Progenitor cell of endocrine pancreas (in vitro differentiated cells): Measurements from ENCODE around the gene HLCS. TPM values are rescaled to one million over a fixed set of nuclear protein-coding genes. Genes with fewer than 3 reads are reported as not detected.

Source experiments
- DNase-seq: peaks from one replicate; pipeline ENCODE4 v3.0.0; 2021; ENCODE audit warnings: low spot score; ENCODE audit not compliant: unreplicated experiment
- H3K27ac Mint-ChIP-seq: 2 replicates; pipeline ENCODE4 v1.8.0; 2021; ENCODE audit warnings: mild to moderate bottlenecking, moderate library complexity, mixed read lengths
- H3K27me3 Mint-ChIP-seq: 2 replicates; pipeline ENCODE4 v1.8.0; 2021; ENCODE audit warnings: mixed read lengths
- H3K36me3 Mint-ChIP-seq: 2 replicates; pipeline ENCODE4 v1.8.0; 2022; ENCODE audit warnings: mixed read lengths; ENCODE audit not compliant: insufficient read depth
- H3K4me1 Mint-ChIP-seq: 2 replicates; pipeline ENCODE4 v1.8.0; 2021; ENCODE audit warnings: low read depth, mixed read lengths
- H3K4me3 Mint-ChIP-seq: 2 replicates; pipeline ENCODE4 v1.8.0; 2021; ENCODE audit warnings: low read depth, mild to moderate bottlenecking, moderate library complexity, mixed read lengths
- H3K9me3 Mint-ChIP-seq: 2 replicates; pipeline ENCODE4 v1.8.0; 2021; ENCODE audit warnings: low read depth, mixed read lengths
- total RNA-seq: library from RNA; stranded (reverse); gene quantifications from 2 replicates; pipeline ENCODE4 v1.2.1, GENCODE V29; 2021
- TF ChIP-seq, protein P1 (sequence below): fragments of 200-600 bp; sonication (generic); IDR thresholded peaks from one replicate; pipeline ENCODE4 v1.5.0; 2021; ENCODE audit warnings: antibody characterized with exemption, mild to moderate bottlenecking; ENCODE audit not compliant: unreplicated experiment

The HLCS gene
- total RNA-seq, 1 donor from 2014 or later: 34.3 TPM

DNA sequence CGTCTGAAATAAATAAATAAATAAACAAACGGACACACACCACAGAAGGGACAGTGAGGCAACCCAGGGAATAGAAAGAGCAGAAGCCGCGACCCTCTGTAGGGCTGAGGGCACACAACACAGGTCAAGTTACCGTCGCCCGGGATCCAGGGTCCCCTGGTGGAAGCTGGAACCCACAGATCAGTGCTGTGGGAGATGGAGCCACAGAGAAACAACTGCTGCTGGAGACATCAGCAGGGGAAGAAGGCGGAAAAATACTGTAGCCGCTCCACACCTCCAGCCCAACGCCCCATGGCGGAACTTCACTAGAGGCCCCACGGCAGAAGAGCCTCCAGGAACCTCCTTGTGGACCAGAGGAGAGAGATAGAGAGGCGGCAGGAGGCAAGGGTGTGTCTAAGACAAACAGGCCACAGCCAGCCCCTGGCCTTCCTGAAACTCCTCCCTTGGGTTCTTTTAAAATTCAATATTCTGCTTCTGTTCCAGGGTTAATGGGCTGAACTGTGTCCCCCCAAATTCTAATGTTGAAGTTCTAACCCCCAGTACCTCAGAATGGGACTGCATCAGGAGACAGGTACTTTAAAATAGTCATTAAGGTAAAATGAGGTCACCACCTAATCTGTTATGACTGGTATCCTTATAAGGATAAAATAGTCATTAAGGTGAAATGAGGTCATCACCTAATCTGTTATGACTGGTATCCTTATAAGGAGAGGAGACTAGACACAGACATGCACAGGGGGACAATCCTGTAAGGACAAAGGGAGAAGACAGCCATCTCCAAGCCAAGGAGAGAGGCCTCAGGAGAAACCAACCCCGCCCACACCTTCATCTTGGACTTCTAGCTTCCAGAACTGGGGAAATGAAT, 7.7 kb upstream of the HLCS start:
- Mint-ChIP-seq H3K36me3 (peaks cover 3% of the 10 kb centered on the region), H3K4me3 (no peak overlapping the region), H3K4me1 (peaks cover 16% of the 10 kb centered on the region), H3K9me3 (no peaks in the 10 kb centered on the region), H3K27ac (no peak overlapping the region), H3K27me3 (no peaks in the 10 kb centered on the region)
- DNase-seq: no peak
- TF ChIP-seq, protein P1, sequence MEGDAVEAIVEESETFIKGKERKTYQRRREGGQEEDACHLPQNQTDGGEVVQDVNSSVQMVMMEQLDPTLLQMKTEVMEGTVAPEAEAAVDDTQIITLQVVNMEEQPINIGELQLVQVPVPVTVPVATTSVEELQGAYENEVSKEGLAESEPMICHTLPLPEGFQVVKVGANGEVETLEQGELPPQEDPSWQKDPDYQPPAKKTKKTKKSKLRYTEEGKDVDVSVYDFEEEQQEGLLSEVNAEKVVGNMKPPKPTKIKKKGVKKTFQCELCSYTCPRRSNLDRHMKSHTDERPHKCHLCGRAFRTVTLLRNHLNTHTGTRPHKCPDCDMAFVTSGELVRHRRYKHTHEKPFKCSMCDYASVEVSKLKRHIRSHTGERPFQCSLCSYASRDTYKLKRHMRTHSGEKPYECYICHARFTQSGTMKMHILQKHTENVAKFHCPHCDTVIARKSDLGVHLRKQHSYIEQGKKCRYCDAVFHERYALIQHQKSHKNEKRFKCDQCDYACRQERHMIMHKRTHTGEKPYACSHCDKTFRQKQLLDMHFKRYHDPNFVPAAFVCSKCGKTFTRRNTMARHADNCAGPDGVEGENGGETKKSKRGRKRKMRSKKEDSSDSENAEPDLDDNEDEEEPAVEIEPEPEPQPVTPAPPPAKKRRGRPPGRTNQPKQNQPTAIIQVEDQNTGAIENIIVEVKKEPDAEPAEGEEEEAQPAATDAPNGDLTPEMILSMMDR: no peak

DNA sequence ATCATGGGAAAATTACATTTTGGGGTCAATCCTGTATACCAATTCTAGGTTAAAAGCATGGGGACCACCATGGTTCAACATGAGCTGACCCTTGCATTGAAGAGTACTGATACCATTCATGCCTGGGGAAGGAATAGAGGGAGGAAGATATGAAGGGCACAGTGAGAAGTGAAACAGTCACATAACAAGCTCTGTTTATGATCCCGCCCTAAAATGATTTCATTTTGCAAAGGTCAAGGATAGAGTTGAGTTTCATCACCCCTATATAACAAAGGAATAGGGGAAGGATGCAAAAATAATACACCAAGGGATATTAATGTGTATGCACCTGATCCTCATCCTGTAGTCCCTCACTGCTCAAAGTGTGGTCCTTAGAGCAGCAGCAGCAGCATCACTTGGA, 2.5 kb upstream of the HLCS start:
- TF ChIP-seq, protein P1: no peak
- no peaks in the 10 kb centered on the region for H3K27me3 Mint-ChIP-seq
- H3K4me3 Mint-ChIP-seq: no peak overlapping the region
- peaks cover 15% of the 10 kb centered on the region for H3K4me1 Mint-ChIP-seq
- H3K27ac Mint-ChIP-seq: no peak overlapping the region
- peaks cover 5% of the 10 kb centered on the region for H3K36me3 Mint-ChIP-seq
- DNase-seq: no peak
- no peaks in the 10 kb centered on the region for H3K9me3 Mint-ChIP-seq

DNA sequence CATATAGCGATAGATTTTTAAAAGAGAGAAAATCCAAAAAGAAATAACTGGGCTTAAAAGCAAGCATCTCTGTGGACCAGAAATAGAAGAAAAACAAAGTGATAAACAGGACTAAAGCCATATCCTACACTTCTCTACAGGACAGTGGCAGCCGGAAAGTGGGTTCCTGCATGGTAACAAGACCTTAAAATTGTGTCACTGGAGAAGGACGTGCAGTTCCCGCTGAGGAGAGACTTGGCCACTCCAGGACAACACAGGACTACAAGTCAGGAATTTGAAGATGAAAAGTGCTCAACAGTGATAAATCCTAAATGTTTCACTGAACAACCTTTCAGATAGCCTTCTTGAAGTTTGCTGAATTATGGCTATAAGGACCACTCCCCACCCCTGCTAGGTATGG, 1.9 kb upstream of the HLCS start:
- Mint-ChIP-seq H3K4me1 (peaks cover 14% of the 10 kb centered on the region), H3K27ac (no peak overlapping the region), H3K27me3 (no peaks in the 10 kb centered on the region), H3K36me3 (peaks cover 4% of the 10 kb centered on the region), H3K9me3 (no peaks in the 10 kb centered on the region), H3K4me3 (no peak overlapping the region)
- TF ChIP-seq, protein P1: no peak
- DNase-seq: no peak

DNA sequence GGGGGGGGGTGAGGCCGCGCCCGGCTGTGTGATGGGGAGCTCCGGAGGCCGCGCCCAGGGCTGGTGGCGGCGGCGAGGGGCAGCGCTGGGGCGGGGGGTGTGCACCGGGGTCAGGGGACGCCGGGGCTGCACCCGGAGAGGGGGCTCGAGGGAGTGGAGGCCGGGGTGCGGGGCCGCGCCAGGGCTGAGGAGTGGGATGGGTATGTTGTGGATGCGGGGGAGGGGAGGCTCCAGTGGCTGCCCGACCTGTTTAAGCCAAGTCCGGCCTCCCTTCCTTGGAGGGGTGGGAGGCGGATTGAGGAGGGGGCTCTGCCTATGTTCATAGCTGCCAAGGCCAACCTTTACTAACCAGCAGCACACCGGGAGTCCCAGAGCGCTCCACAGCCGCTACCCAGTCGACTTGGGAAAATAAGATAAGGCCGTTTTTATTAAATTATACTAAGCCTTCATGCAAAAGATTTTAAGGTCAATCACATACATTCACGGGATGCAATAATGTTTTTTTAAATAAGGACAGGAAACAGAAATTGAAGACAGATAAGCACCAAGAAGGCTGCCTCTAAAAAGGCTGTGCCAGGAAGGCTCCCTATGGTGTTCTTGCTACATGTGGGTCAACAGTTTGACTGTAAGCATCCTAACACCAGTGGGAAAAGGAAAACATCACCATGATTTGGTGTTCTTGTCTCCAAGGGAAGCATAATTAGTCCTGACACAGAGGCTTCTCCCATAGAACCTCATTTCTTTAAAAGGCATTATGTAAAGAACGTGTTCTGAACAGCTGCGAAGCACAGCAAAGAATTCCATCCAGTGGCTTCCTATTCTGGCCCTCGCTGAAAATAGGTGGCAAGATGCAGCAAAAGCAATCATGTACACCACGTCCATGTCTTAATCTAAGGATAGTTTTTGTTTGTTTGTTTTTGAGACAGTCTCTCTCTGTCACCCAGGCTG, 626 bp upstream of the HLCS start:
- peaks cover 3% of the 10 kb centered on the region for H3K36me3 Mint-ChIP-seq
- no peak for DNase-seq
- H3K27ac Mint-ChIP-seq: peak overlapping the region; percentile 94

DNA sequence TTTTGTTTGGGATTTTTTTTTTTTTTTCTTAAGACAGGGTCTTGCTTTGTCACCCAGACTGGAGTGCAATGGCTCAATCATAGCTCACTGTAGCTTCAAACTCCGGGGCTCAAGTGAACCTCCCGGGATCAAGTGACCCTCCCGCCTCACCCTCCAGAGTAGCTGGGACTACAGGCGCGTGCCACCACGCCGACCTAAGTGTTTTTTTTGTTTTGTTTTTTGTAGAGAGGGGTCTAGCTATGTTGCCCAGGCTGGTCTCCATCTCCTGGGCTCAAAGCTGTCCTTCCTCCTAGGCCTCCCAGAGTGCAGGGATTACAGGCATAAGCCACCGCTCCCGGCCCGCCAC, 776 bp downstream of the HLCS start:
- DNase-seq: no peak
- H3K27ac Mint-ChIP-seq: peak overlapping the region; percentile 98
- TF ChIP-seq, protein P1: no peak
- peaks cover 4% of the 10 kb centered on the region for H3K36me3 Mint-ChIP-seq
- H3K4me1 Mint-ChIP-seq: peaks cover 17% of the 10 kb centered on the region
- H3K9me3 Mint-ChIP-seq: no peaks in the 10 kb centered on the region
- peak overlapping the region; percentile 81 for H3K4me3 Mint-ChIP-seq
- H3K27me3 Mint-ChIP-seq: no peaks in the 10 kb centered on the region

More for the DNA sequence above, 626 bp upstream of the HLCS start:
- H3K27me3 Mint-ChIP-seq: no peaks in the 10 kb centered on the region
- TF ChIP-seq, protein P1: no peak
- peaks cover 17% of the 10 kb centered on the region for H3K4me1 Mint-ChIP-seq
- H3K4me3 Mint-ChIP-seq: peak overlapping the region; percentile 79
- no peaks in the 10 kb centered on the region for H3K9me3 Mint-ChIP-seq
